NCI-H774 (cell line): ENCODE results near the gene SDC1.

Experiments used
- DNase-seq: peaks from one replicate; lab custom pipeline; 2025; lab: John Stamatoyannopoulos, UW

The SDC1 gene

GRCh38 chr2:20183373-20183772 is 41.6 kb downstream of the SDC1 start:
- DNase-seq = no peak

- no peak for DNase-seq
These were observed 42.5 kb downstream of the SDC1 start for GRCh38 chr2:20182241-20182931.

- DNase-seq = no peak
These were observed 43.2 kb downstream of the SDC1 start for GRCh38 chr2:20181761-20182160.

GRCh38 chr2:20180676-20181648 is 44.0 kb downstream of the SDC1 start:
- DNase-seq = no peak

- peak; percentile 47 for DNase-seq
These were observed 45.0 kb downstream of the SDC1 start for GRCh38 chr2:20179755-20180594.

GRCh38 chr2:20179466-20179754 is 45.5 kb downstream of the SDC1 start:
- DNase-seq = no peak

- no peak for DNase-seq
These were observed 46.1 kb downstream of the SDC1 start for GRCh38 chr2:20178666-20179465.

GRCh38 chr2:20178249-20178607 is 46.7 kb downstream of the SDC1 start:
- no peak for DNase-seq

- DNase-seq = no peak
These were observed 47.2 kb downstream of the SDC1 start for GRCh38 chr2:20177556-20178248.

GRCh38 chr2:20176760-20177159 is 48.2 kb downstream of the SDC1 start:
- DNase-seq = no peak

GRCh38 chr2:20175931-20176330 is 49.0 kb downstream of the SDC1 start:
- no peak for DNase-seq

GRCh38 chr2:20175267-20175666 is 49.7 kb downstream of the SDC1 start:
- no peak for DNase-seq

GRCh38 chr2:20174410-20174809 is 50.5 kb downstream of the SDC1 start:
- no peak for DNase-seq

- DNase-seq = no peak
These were observed 51.2 kb downstream of the SDC1 start for GRCh38 chr2:20173496-20174402.

GRCh38 chr2:20173064-20173463 is 51.9 kb downstream of the SDC1 start:
- DNase-seq = no peak

GRCh38 chr2:20172273-20173055 is 52.5 kb downstream of the SDC1 start:
- DNase-seq = no peak

- no peak for DNase-seq
These were observed 53.4 kb downstream of the SDC1 start for GRCh38 chr2:20171445-20171977.

- DNase-seq = no peak
These were observed 54.2 kb downstream of the SDC1 start for GRCh38 chr2:20170704-20171250.
